GM18507 (cell line): ENCODE measurements around the gene MGMT.

Experiments used
- DNase-seq: peaks from one replicate; pipeline ENCODE4 v3.0.0; 2011; ENCODE audit warnings: low read depth; ENCODE audit not compliant: insufficient read length; ENCODE audit errors: extremely low spot score
- FAIRE-seq: peaks from 2 replicates; lab custom pipeline; 2011; peaks lifted over from hg19 to GRCh38; lab: Jason Lieb, UNC

The MGMT gene

DNA sequence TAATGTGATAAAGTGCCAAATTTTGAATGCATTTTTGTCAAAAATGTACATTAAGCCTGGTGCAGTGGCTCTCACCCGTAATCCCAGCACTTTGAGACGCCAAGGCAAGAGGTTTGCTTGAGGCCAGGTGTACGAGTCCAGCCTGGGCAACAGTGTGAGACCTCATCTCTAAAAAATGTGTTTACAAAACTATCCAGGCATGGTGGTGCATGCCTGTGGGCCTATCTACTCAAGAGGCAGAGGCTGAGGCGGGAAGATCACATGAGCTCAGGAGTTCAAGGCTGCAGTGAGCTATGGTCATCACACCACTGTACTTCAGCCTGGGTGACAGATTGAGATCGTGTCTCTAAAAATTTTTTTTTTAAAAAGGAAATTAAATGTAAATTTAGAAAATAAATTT, 18.5 kb upstream of the MGMT start:
- DNase-seq: no peak
- FAIRE-seq: no peak

GRCh38 chr10:129449893-129450292, 17.1 kb upstream of the MGMT start:
- no peak for DNase-seq
- no peak for FAIRE-seq

- FAIRE-seq (no peak), DNase-seq (no peak)
These were observed 16.6 kb upstream of the MGMT start for GRCh38 chr10:129450391-129450790.

DNA sequence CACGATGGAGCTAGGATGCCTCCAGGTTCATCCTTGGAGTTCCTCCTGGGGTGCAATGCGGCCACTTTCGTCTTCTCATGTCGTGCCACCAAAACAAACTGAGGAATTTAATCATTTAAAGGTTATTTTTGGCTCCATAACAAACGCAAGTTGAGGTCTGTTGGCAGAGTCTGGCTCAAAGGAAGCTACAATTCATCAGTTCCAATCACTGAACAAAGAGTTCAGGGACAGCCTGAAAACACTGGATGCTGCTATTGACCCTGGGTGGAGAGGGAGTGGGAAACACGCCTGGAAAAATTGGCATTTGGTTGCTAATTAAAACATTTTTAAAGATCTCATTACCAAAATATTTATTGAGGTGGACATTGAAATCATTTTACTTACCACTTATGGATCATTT, 11.4 kb upstream of the MGMT start:
- FAIRE-seq (no peak), DNase-seq (no peak)

- DNase-seq (no peak), FAIRE-seq (no peak)
These were observed 7.1 kb upstream of the MGMT start for GRCh38 chr10:129459762-129460539.

DNA sequence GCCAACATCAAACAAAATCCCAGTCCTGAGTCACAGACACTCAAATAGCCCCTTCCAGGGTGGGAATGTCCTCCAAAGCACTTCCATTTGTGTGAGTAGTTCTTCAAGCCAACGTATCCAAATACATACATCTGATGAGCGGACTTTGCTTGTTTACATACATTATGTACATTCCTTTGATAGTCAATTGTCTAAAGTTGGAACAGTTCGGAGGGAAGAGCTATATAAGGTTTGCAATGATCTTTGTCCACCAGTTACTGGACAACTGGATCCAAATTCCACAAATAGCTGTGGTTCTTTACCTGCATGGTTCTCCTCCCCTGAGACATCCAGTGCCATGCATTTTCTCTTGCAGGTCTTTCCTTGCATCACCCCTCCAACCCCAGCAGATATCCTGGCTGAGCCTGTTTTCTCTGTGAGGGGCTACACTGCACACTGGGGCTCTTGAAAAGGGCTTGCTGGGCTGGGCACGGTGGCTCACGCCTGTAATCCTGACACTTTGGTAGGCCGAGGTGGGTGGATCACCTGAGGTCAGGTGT, 4.7 kb upstream of the MGMT start:
- DNase-seq (no peak), FAIRE-seq (no peak)

GRCh38 chr10:129464251-129464650, 2.8 kb upstream of the MGMT start:
- DNase-seq (no peak), FAIRE-seq (no peak)

DNA sequence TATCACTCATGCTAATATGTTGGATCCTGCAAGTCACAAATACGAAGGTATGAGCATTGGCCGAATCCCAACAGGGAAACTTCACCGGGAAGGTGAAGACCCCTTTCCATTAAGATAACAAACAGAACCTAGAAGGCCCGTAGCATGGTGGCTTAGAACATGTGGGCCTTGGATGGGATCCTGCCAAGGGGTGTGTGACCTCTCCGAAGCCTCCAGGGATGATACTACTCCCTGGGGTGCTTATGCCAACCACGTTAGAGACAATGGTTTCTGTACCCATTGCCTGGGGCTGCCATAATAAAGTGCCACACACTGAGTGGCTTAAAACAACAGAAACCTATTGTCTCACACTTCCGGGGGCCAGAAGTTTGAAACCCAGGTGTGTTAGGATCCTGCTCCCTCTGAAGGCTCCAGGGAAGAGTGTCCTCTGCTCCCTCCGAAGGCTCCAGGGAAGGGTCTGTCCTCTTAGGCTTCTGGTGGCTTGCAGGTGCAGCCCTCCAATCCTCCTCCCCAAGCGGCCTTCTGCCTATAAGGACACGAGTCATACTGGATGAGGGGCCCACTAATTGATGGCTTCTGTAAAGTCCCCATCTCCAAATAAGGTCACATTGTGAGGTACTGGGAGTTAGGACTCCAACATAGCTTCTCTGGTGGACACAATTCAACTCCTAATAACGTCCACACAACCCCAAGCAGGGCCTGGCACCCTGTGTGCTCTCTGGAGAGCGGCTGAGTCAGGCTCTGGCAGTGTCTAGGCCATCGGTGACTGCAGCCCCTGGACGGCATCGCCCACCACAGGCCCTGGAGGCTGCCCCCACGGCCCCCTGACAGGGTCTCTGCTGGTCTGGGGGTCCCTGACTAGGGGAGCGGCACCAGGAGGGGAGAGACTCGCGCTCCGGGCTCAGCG, 992 bp upstream of the MGMT start:
- no peak for DNase-seq
- no peak for FAIRE-seq

- DNase-seq: no peak
- FAIRE-seq: peak; percentile 56
These were observed 471 bp downstream of the MGMT start for GRCh38 chr10:129467359-129468064.

- no peak for DNase-seq
- FAIRE-seq: no peak
These were observed 1.1 kb downstream of the MGMT start for GRCh38 chr10:129468187-129468586.

DNA sequence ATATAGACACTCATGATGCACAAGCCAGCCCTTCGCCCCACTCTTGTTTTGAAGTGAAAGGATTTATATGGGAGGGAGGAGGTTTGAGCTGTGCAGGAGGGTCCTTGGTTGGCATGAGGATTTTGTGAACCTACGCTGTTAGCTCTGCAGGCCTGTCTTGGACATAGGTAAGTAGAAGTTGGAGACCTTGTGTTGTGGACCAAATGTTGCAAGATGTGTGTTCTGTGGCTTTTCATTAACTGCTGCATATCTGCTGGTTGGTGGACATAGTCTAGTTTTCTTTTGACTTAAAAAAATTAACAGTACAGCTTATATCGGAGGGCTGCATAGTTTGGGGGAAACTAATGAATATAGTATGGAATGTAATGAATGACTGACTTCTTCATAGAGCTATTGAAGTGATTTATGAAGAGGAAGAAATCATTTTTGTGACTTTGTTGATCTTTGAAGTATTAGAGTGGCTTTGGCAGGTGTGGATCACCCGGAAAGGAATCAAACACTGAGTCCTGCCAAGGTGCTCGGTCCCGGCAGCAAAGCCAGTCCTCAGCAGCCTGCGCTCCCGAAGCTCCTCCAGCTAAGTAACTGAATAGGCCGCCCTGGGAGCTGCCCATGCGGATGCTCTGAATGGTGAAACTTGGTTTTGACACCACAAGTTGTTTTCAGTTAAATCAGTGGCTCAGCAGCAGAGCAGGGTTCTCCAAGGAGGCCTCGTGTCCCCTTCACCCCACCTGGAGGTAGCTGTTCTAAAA, 3.2 kb downstream of the MGMT start:
- no peak for DNase-seq
- no peak for FAIRE-seq

- FAIRE-seq: no peak
- no peak for DNase-seq
These were observed 4.6 kb downstream of the MGMT start for GRCh38 chr10:129471447-129472175.

- FAIRE-seq (no peak), DNase-seq (no peak)
These were observed 5.9 kb downstream of the MGMT start for GRCh38 chr10:129472696-129473555.

DNA sequence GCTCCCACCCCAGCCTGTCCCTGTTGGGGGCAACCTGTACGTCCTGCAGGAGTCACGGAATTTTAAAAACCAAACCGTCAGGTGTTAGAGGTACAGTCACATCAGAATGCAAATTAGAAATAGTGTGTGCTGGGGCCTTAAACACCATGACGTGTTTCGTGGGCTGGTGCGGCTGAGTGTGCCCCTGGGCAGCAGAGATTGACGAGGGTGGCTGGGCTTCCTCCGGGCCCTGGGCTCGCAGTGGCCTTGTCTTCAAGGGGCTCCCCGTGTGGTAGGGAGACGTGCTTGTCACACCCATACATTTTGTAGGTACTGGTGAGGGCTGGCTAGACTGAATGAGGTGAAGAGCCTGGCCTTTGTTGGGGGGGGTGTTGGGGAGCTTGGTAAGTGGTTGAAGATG, 7.6 kb downstream of the MGMT start:
- no peak for FAIRE-seq
- DNase-seq: no peak

GRCh38 chr10:129476431-129476830, 9.4 kb downstream of the MGMT start:
- no peak for FAIRE-seq

GRCh38 chr10:129477051-129477450, 10.0 kb downstream of the MGMT start:
- DNase-seq: no peak
- no peak for FAIRE-seq

More at GRCh38 chr10:129476431-129476830, 9.4 kb downstream of the MGMT start:
- DNase-seq: no peak

GRCh38 chr10:129481641-129482040, 14.6 kb downstream of the MGMT start:
- DNase-seq (no peak), FAIRE-seq (no peak)
